GM18526 (cell line): ENCODE results near the gene CHCHD3.

Experiments
- POLR2A ChIP-seq: IDR thresholded peaks from 3 replicates; pipeline ENCODE4 v1.6.1; 2011; ENCODE audit not compliant: insufficient read length; ENCODE audit errors: extremely low read depth

CHCHD3 gene

DNA sequence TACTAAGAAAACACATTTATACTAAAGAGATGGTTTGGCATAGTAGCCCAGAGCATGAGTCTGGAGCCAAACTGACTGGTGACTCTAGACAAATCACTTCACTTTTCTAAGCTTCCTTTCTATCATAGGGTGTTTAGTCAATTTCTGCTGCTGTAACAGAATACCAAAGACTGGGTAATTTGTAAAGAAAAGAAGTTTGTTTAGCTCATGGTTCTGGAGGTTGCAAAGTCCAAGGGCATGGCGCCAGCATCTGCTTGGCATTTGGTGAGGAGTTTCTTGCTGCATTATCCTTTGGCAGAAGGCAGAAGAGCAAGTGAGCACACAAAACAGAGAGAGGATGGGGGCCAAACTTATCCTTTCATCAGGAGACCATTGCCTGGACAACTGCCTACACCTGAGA, 146.3 kb downstream of the CHCHD3 start:
- TF ChIP-seq POLR2A = no peak

DNA sequence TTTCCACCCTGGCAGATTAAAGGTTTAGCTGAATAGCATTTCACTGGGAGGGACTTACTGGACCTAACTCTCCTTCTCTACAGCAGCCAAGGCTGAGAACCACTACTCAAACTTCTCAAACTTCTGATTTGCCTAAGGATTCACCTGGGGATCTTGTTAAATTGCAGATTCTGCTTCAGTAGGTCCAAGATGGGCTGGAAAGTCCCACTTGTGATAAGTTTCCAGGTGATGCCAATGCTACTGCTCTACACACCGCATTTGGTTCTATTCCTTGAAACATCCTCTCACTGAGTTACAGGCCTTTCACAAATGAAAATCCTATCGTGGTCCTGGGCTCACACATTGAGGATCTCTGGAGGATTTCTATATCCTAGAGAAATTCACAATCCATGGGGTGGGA, 147.9 kb downstream of the CHCHD3 start:
- TF ChIP-seq POLR2A = no peak

DNA sequence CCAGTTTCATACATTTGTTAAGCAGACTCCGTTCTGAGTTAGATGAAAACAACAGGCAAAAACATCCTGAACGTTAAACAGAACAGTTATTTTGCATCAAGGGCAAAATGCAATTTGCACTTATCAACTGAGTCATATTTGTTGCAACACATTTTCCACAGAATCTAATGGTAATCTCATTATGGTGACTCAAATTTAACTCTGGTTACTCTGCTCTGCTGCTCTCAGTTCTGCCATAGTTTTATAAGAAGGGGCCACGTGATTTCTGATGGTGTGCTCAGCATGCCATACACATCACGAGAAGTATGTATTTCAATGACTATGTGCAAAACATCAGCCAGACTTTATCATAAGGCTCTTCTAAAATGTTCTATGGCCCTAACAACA, 148.8 kb downstream of the CHCHD3 start:
- no peak for TF ChIP-seq POLR2A

DNA sequence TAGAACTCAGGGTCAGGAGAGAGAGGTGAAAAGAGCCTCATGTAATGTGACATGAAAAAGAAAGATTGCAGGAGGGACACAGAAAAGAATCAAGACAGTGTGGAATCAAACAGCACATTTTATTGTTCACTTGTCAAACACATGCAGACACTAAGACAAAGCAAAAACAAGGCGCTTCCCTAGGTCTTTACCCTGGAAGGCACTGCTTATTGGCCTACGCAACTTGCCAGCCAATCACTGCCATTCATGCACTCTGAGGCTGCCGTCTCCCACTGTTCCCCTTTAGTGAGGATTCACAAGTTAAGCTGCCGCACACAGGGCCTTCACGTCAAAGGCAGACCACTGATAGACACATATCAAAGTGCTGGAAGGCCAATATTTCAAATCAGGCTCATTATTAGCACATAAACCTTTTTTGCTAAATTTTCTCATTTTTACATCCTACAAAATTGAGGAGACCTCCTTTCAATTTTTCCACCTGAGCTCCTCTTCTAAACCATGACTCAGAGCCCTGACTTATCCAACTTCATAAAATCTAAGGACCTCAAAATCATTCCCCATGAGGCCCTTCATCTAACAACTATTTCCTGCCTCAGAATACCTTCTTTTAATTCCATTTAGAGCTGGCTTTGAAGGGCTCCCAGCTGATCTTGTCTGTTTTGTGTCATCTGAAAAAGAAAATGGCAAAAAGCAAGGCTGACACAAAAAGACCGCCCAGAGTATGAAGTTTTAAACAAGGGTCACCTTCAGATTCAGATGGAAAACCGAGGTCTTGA, 149.4 kb downstream of the CHCHD3 start:
- TF ChIP-seq POLR2A = no peak

DNA sequence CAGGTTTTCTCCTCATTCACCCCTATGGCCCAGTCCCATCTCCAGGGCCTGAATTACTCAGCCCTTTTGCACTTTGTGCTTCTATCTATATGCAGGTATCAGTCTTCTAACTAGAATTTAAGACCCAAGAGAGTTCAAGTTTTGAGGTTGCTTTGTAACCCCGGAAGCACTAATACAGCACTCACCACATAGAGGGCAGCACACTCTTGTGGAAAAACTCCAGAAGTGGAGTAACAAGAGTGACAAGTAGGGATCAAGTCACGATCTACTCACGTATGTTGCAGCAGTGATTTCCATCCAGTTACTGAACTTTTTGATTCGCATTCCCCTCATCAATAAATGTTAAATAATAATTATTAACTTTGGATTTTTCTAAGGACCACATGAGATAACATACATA, 151.0 kb downstream of the CHCHD3 start:
- no peak for TF ChIP-seq POLR2A

DNA sequence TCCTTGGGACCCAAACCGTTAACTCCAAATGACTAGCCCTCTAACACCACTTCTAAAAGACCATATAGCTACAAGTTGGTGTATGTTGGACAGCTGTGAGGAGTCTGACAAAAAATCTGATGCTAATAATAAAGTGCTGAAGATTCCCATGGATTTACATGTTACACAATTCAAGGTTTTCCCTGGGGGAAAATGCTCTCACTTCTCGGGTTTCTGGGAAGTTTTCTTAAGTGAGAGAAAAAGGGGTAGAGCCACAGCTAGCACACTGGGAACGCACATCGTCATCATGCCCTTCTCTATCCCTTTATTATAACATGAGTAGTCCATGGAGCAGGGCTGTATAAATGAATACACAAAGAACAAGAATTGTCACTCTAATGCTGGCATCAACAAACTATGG, 162.1 kb downstream of the CHCHD3 start:
- no peak for TF ChIP-seq POLR2A

DNA sequence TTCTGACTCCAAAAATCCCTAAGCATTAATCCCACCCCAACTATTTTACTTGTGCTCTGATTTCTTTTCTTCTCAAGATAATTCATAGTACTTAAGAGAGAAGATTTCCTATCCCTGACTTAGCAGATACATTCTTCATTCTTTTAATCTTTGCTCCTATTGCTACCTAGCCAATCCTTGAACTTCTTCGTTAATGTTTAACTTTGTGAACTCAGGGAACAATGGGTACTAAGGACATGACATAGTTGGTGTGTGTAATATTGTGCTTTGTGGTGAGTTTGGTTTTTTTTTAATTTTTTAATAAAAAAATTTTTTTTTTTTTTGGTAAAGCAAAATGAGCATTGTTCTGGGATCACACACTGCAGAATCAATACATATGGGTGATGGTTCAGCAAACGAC, 166.2 kb downstream of the CHCHD3 start:
- no peak for TF ChIP-seq POLR2A

DNA sequence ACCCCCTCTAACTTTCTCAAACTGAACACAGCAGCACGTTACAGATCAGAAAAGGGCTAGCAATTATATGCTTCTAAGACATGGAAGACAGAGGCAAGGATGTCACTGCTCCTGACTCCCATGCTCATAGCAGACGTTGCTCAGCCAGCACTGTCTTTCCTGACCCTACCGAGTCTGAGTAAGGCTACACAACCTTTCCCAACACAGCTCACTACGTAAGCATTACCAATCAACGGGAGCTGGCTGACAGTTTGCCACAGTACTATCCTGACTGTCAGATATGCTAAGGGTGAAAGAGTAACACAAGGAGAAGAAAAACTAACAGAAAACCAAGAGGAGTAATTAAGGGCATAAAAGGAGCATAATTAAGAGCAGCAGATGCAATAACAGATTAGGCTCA, 171.2 kb downstream of the CHCHD3 start:
- no peak for TF ChIP-seq POLR2A

DNA sequence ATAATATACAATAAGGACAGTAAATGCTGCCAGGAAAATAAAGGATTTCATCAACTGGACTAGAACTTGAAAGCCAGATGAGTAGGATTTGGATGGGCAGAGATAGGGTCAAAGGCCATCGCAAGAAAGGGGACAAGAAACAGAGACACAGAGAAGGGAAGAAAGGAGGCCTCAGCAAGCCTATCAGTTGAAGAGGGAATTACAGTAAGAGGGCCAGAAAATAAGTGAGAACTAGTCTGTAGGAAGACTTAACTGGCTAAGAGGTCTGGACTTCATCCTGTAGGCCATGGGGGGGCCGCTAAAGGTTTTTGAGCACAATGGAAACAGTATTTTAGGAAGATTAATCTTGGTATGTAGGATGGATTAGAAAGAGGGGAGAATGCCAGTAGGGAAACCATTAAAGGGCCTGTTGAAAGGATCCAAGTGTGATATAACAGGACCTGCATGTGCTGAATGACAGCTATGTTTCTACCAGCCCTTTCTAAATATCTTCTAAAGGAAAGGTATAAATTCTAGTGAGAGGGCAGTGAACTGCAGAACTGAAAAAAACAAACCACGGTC, 174.4 kb downstream of the CHCHD3 start:
- no peak for TF ChIP-seq POLR2A

DNA sequence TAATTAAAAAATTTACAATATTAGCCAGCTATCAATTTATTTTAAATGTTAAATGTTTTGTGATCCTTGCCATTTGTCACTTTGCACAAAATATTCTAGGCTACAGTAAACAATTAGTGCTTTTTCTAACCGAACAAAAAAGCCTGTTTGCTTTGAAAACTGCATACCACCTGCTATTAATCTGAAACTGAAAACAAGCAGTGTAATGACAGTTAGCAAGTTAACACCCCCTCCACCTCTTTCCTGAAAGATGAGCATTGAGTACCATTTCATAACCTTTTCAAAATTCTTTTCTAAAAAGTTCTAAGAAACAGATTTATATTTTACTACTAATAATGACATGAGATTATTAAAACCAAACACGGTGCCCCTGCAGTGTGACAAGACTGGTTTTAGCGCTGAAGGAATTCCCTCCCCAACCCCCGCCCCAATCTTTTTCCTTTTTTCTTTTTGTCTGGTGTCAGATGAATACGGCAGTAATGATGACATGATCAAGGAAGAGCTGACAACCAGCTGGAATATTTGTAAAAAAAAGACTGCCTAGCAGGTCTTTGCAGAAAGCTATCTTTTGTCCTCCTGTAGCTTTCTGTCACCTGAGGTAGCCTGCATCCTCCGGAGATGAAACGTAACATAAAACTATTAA, 175.6 kb downstream of the CHCHD3 start:
- TF ChIP-seq POLR2A = no peak

DNA sequence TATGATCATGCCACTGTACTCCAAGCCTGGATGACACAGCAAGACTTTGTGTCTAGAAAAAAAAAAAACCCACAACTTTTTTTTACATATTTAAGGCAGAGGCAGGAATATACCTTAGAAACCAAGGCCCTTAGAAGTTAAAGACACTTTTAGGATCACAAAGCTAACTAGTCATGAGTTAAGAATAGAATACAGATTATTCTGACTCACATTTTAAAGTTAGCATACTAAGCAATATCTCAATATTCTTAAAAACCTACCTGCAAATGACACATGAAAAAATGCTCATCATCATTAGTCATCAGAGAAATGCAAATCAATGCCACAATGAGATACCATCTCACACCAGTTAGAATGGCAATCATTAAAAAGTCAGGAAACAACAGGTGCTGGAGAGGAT, 177.7 kb downstream of the CHCHD3 start:
- TF ChIP-seq POLR2A = no peak

DNA sequence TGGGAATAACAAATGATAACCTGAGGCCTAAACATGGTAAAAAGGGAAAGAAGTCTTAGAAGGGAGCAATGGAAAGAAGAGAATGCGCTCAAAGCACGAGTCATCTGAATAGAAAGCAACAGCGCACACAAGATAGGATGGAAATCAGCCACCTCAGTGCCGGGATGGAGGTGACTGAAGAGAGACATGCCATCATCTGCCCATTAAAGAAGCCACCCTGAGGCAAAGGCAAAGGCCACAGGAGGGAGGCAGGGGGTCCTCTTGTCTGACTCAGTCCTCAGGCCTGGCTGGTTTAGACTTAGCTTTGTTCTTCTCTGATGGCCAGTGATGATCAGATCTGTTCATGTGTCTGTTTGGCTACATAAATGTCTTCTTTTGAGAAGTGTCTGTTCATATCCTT, 180.6 kb downstream of the CHCHD3 start:
- no peak for TF ChIP-seq POLR2A

DNA sequence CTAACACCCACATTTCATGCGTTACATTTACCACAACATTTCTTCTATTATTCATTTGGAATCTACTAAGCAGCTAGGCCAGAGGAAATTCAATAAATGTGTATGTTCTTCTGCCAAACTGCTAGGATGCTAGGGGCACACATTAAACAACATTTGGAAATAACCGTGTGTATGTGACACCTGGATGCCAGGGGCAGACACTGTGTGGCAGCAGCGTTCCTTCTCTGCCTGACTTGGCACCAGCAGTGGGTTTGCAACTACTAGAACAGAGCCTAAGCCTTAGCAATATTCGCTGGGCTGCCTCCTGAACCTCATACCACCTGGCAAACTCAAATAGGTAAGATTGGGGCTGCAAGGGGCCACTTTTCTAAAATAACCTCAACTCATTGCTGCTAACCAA, 182.1 kb downstream of the CHCHD3 start:
- TF ChIP-seq POLR2A = no peak

DNA sequence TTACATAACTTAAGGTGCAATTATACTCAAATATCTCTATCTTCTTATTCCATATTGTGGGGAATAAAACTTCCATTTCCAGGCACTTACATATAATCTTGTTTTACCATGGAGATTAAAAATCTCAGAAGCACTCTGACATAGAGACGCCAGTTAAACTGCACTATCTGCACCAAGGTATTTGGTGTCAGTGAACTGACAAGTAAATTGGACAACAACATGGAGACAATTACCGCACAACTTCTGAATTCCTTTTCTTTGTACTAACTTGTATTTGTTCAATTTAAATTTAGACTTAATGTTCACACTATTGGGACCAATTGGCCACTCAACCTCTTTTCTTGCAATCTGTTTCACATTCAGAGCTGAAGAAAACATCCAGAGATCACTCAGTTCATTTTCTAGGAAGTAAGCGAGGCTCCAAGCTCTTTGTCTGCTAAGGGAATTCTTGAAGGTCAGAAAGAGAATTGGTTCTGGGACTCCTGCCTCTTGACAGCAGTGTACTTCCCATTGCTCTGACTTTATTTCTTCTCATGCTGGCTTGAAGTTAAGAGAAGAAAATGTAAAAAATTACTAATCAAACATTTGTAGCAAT, 184.7 kb downstream of the CHCHD3 start:
- no peak for TF ChIP-seq POLR2A

DNA sequence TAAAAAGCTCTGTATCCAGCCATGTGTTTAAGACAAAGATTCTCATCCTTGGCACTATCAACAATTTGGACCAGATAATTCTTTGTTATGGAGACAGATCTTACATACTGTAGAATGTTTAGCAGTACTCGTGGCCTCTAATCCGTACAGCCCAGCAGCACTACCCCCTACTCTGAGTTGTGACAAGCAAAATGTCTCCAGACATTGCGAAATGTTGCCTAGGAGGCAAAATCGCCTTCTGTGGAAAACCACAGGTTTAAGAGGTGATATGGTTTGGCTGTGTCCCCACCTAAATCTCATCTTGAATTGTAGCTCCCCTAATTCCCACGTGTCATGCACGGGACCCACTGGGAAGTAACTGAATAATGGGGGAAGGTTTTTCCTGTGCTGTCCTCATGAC, 186.7 kb downstream of the CHCHD3 start:
- TF ChIP-seq POLR2A = no peak

DNA sequence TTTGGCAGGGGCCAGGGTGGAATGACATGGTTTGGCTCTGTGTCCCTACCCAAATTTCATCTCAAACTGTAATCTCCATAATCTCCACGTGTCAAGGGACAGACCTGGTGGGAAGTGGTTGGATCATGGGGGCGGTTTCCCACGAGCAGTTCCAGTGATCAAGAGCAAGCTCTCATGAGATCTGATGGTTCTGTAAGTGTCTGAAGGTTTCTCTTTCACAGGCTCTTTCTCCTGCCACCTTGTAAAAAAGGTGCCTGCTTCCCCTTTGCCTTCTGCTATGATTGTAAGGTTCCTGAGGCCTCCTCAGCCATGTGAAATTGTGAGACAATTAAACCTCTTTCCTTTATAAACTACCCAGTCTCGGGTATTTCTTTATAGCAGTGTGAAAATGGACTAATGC, 188.3 kb downstream of the CHCHD3 start:
- no peak for TF ChIP-seq POLR2A

DNA sequence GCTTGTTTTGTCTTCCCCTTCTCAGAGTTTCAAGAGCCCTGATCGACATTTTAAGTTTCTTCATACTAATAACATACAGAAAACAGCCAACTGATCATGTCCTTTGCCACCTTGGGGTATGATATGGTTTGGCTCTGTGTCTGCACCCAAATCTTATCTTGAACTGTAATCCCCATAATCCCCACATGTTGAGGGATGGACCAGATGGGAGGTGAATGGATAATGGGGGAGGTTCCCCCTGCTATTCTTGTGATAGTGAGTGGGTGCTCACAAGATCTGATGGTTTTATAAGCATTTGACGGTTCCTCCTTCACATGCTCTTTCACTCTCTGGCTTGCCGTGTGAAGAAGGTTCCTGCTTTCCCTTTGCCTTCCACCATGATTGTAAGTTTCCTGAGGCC, 190.3 kb downstream of the CHCHD3 start:
- no peak for TF ChIP-seq POLR2A
